CD4-positive, alpha-beta T cell treated with Interleukin-15 for 4 hours (primary cell): ENCODE measurements around the gene THRB.
"Not testable (repeated sequence)": the region's sequence is repeated elsewhere in the genome, so short reads cannot be mapped to it uniquely, and the experiment has no call there.

Source experiments
- DNase-seq: peaks from one replicate; pipeline ENCODE4 v3.0.0-alpha.2; 2020; ENCODE audit warnings: low spot score

Gene THRB

DNA sequence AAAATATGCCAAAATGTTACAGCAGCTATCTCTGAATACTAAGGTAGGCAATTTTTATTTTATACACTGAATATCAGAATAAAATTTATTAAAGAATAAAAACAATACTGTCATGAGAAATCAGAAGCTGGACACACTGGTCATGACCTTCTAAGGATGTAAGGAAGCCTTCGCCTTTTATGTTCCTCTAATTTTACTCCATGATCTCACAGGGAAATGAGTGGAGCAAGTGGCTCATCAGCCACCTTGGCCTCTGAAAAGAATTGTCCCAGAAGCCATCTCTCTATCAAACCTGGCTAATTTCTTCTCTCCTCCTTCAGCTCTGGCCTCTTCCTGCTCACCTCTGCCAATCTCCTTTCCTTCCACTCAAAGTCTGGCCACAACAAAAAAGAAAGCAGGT, 48.6 kb downstream of the THRB start:
- DNase-seq: no peak

DNA sequence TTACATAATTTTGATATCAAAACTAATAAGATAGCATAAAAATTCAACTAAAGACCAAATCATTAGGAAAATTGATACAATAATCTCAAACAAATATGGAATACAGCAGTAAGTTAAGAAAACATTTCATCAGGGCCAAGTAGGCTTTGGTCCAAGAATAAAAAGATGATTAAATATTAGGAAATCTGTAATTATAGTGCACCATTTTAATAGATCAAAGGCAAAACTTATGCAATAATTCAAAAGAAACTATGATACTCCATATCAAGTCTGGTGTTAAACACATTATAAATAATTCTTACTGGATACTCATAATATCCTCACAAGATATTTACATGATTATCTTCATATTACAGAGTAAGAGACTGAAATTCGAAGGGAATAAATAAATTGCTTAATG, 51.2 kb downstream of the THRB start:
- no peak for DNase-seq

DNA sequence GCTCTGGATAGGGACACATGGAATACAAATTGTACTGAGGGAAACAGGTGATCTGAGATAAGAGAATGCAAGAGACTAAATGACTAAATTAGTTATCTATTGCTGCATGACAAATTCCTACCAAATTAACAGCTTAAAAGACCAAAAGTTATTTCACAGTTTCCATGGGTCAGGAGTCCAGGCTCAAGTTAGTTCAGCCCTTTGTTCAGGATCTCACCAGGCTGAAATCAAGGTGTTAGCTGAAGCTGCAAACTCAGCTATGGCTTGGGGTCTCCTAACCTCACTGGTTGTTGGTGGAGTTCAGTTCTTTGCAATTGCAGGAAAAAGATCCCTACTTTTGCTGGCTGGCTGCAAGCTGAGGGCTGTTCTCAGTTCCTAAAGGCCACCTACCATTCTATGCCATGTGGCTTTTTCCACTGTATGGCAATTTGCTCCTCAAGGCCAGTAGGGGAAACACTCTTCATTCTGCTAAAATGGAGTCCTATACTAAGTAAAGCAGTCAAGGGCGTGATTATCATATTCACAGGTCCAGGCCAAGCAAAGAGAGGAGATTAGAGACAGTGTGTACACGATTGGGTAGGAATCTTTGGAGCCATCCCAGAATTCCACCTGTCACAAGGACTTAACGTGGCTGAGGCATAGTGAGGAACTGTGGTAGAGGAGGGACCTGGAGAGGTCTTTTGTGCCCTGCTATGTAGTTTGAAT, 53.7 kb downstream of the THRB start:
- no peak for DNase-seq

- no peak for DNase-seq
These were observed 55.6 kb downstream of the THRB start for GRCh38 chr3:24439021-24439420.

- DNase-seq: no peak
These were observed 57.3 kb downstream of the THRB start for GRCh38 chr3:24437326-24437725.

DNA sequence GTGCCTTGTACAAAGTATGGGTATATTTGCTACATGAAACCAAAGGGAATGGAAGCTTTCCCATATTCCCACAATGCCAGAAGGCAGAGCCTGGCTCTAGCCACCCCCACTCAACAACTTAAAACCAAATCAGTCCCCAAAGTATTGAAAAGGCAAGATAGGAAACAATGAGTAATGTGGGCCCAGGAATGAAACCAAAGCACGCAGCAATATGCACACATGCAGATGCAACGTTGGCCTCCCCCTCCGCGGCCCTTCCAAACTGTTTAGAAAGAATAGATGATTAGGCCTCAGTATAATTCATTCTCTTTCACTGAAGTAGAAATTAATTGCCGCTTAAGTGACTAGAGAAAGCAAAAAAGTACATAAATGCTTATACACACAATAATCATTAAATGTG, 59.1 kb downstream of the THRB start:
- DNase-seq: no peak

DNA sequence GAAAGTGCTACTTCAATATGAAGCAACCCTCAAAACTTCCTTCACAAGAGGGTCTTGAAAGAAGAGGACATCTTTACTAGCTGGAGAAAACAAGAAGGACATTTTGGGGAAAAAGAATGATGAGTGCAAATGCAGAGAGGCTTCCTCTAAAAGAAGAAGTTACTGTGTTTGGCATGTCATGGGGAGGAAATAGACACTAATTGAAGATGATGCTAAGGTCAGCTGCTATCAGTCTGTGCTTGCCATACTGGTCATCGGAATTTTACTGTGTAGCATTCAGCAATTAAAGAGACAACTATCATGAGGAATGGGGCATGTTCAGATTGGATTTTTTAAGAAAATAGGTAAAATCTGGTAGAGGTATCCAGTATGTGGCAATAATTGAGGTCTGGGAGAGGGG, 60.0 kb downstream of the THRB start:
- no peak for DNase-seq

DNA sequence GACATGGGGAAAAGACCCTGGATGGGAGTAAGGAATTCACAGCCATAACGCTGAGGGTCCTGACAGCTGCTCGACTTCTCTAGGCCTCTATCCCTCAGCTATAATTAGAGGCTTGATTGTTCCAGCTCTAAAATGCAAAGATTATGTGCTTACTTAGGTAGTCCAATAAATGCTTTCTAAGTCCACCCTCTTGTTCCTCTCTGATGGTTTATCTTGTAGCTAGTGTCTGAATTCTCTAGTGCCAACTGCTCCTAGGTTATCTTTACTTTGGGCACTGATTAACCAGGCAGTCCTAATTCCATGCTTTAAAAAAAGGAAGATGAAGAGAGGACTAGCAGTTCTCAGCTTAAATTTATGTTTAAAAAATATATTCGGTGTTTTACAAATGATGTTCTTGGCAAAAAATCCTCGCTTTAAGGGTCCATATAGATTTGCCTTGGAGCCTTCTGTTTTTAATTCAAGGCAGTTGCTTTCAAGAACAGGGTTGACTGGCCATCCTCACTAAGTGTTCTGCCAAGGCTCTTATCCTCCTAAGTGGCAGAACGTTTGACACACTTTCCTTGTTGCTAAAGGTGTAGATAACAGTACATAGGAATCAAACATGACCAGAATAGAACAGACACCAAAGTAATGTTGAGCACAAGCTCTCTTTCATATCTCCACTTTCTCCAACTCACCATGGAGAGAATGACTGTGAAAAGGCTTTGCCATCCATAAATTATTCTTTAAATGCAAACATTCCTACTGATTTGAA, 60.6 kb downstream of the THRB start:
- no peak for DNase-seq

- no peak for DNase-seq
These were observed 61.7 kb downstream of the THRB start for GRCh38 chr3:24432989-24433388.

- DNase-seq: no peak
These were observed 66.2 kb downstream of the THRB start for GRCh38 chr3:24428481-24428880.

DNA sequence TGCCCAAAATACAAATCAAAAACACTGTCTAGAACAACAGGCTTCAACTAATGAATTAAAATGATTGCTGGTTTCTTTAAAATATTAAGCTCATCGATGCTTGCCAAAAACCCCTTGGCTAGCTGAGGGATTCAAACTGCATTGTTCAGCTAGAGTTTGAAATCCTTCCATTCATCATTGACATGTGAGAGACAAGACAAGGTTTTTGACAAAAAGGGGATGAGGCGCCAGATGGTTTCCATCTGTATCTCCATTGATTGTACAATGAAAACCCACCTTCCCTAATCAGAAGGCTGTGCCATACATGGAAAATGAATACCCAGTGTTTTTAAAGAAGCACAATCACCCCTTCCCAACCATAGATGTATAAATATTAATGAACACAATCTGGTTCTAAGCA, 67.8 kb downstream of the THRB start:
- DNase-seq: no peak

- not testable (repeated sequence) for DNase-seq
These were observed 73.8 kb downstream of the THRB start for GRCh38 chr3:24420829-24421228.

GRCh38 chr3:24420224-24420623, 74.4 kb downstream of the THRB start:
- no peak for DNase-seq

DNA sequence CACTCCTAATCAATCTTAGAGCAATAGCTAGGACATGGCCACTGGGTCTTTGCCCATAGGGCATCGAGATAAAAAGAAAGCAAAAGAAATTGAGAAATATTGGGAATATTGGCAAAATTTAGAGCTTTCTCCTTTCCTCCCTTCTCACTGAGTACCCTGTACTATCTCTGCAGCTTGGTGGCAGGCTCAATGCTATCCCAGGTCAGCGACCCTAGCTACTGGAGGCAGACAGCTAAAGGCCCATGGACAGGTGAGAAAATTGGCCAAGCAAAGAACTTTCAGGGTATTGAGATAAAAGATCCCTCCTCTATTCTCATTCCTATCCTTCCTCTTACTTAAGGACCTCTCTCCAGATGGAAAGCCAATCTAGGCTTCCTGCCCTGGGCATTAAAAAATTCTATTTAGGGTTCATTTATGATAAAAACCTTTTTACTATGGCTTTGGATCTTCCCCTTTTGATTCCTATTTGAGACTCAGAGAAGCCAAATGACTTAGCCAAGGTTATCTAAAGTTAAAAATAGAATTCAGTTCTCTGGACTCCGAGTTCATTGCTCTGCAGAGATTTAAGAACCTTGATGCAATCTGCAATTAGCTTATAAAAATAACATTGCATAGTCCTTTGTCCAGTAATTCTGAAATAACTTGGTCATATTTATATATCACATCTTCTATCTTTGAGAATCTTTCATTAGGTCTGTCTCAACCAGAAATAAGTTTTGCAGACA, 75.4 kb downstream of the THRB start:
- DNase-seq: no peak

GRCh38 chr3:24417730-24418129, 76.9 kb downstream of the THRB start:
- DNase-seq: no peak

GRCh38 chr3:24416224-24416623, 78.4 kb downstream of the THRB start:
- no peak for DNase-seq

GRCh38 chr3:24415824-24416223, 78.8 kb downstream of the THRB start:
- DNase-seq: no peak

- not testable (repeated sequence) for DNase-seq
These were observed 81.0 kb downstream of the THRB start for GRCh38 chr3:24413662-24414061.

GRCh38 chr3:24410860-24411259, 83.8 kb downstream of the THRB start:
- DNase-seq: no peak

GRCh38 chr3:24407980-24408680, 86.5 kb downstream of the THRB start:
- DNase-seq: no peak

DNA sequence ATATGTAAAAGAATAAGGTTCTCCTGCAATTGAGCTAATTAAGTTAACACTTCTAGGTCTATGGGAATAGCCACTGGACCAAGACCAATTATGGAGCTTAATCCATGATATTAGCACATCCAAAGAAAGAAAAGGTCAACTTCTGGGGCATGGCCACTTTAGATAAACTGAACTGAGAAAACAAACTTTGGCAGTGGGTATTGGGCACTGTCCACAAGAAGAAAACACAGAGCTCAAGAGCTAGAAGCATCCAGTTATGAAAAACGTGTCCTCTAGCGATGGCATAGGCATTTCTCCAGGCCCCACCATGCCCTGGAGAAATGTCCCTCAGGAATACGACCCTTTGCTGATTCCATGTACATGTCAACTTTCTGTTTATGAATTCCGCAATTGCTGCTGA, 87.8 kb downstream of the THRB start:
- DNase-seq: no peak

GRCh38 chr3:24405057-24405456, 89.6 kb downstream of the THRB start:
- DNase-seq: no peak

DNA sequence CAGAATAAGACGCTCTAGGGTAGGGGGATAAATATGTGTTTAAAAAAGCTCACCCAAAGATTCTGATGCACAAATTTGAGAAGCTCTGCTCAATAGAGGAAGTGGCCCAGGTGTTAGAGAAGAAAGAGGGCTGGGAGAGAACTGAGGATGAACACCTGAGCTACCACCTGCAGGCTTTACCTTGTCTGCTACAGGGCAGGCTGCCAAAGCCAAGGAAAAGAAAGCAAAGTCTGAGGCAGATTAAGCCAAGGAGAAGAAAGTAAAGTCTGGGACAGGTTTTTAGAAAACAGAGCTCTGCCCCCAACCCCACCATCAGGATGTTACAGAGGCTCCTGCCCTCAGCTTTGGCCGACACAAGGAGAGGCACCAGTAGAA, 92.9 kb downstream of the THRB start:
- no peak for DNase-seq
